GM19099 (cell line): ENCODE data around the gene ACSL6.

ENCODE experiments used
- POLR2A ChIP-seq: IDR thresholded peaks from 3 replicates; pipeline ENCODE4 v1.6.1; 2011; ENCODE audit warnings: low read depth; ENCODE audit not compliant: insufficient read length; ENCODE audit errors: extremely low read depth

The ACSL6 gene

GRCh38 chr5:131966551-131966950 lies 44.9 kb downstream of the ACSL6 start:
- no peak for TF ChIP-seq POLR2A

DNA sequence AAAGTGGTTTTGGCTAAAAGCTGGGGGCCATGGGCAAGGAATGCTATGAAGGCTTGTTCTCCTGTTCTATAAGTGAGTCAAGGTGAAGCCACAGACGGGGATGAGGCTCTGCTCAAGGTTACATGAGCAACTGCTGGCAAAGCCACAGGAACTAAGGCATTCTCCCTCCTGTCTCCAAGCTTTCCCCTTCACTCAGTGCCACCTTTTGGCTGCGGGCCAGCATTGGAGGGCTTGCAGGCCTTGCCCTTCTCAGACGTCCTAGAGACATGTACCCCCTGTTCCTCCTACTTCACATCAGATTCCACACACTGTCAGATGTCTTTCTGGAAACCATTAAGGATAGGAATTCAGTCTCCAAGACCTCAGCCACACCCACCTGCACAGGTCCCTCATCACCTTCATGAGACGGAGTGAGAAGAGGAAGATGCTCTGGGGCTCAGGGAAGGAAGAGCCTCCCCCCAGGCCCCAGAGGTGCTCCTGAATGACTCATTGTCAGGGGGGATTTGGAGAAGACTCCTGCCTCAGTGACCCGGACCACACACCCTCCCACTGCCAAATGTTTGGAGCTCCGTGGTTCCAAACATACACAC lies 45.5 kb downstream of the ACSL6 start:
- no peak for TF ChIP-seq POLR2A

- no peak for TF ChIP-seq POLR2A
These were observed 51.6 kb downstream of the ACSL6 start for GRCh38 chr5:131959906-131960305.

GRCh38 chr5:131959136-131959535 lies 52.3 kb downstream of the ACSL6 start:
- no peak for TF ChIP-seq POLR2A

DNA sequence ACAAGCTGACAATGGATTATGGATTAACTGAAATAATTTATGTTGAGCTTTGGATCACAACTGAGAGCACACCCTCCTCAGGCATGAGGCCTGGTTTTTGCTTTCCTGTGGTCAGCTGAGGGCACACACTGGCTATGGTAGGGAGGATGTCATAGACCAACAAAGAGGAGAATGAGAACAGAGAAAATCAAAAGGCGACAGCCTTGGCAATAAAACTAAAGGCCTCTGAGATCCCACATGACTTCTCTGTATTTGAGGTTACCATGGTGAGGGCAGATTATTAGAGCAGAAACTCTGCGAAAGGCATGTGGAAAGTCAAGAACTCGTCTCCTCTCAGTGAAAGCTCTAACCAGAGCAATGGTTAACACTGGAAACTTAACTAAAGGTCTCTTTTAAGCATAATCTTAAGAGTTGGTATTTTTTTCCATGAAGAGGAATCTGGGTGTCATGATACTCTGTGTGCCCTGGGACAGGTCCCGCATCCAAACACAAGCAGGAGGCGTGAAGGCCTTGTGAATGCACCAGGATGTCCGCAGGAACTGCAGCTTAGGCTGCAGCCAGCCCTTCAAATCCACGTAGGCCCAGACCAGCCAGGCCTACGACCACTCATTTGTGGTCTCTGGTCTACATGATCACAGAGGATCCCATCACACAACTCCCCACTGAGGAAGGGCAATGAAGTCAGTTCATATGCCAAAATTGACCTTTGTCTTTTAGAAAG lies 53.6 kb downstream of the ACSL6 start:
- TF ChIP-seq POLR2A: no peak

DNA sequence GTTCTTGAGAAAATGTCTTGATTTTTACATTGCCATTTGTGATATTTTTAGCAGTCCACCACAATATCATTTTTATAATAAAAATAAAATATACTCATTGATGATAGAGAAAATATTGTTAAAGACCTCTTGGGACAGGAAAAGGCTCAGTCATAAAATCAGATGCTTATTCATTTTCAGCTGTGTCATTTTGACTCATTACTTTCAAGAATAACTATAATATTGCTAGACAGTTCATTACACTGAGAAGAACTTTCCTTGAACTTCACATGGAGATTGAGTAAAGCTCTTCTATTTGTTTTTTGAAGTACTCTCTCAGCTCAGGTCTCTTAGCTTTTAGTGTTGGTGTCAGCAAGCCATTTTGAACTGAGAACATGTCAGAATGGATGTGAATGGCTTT lies 57.5 kb downstream of the ACSL6 start:
- no peak for TF ChIP-seq POLR2A

DNA sequence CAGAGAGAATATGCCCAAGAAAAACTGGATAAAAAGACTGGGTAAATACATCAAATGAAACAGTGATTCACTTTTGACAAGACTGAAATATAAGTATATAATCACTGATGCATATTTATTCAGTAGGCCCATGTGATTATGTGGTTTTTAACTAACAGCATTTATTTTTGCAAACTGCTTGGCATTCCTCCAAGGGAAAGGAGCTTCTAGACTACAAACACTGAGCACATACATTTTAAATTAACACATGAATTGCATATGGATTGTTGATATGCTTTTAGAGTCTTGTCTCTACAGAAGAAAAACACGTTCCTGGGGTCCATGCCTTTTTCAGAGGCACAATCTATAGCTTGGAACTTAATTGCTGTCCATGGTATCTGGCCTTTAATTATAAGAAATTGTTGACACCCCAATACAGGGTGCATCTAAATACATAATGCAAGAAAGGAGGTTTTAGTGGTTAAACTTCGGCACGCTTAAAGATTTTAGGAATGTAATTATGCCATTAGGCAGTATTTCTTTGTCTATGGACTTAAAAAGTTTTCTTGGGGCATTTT lies 59.1 kb downstream of the ACSL6 start:
- no peak for TF ChIP-seq POLR2A

- no peak for TF ChIP-seq POLR2A
These were observed 60.8 kb downstream of the ACSL6 start for GRCh38 chr5:131950706-131951105.

- TF ChIP-seq POLR2A: no peak
These were observed 64.0 kb downstream of the ACSL6 start for GRCh38 chr5:131947445-131947844.

GRCh38 chr5:131945551-131946168 lies 65.8 kb downstream of the ACSL6 start, which contains the start of gene MEIKIN:
MEIKIN (minus strand) TSS chr5:131945663; CDS start chr5:131945505, 158 bp downstream.
- no peak for TF ChIP-seq POLR2A

DNA sequence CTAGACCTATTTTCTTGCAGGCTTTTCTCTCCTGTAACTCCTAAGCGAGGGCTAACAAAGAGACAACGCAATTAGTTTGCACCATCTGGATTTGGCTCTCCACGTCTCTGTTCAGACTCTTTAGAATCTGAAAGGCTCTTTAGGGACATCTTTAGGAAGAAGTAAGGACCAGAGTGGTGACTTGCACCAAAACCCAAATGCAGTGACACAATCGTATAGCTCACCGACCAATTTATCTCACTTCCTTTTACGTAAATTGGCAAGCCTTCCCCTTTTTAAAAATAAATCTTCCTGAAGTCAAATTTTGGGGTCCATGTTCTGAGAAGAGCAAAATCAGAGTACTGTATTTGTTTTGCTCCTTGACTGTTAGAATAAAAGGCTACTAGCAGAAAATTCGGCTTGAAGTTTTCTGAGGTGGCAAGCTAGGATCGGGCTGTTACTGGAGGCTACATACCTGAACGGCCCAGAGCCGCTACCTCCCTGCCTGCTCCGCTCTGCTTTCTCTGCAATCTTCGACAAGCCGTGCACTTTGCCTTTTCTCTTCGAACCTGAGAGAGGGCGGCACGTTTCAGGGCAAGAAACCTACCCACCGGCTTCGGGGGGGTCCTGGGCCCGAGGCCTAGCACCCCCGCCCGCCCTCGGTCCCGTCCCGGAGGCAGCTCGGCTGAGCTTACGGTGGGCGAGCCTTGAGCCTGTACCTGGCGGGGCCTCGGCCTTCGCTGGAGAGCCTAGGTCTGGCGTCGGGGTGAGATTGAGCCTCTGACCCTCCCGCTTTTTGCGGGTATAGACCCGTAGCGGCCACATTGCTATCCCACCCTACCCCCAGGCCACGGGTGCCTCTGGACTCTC lies 66.5 kb downstream of the ACSL6 start:
- TF ChIP-seq POLR2A: no peak

DNA sequence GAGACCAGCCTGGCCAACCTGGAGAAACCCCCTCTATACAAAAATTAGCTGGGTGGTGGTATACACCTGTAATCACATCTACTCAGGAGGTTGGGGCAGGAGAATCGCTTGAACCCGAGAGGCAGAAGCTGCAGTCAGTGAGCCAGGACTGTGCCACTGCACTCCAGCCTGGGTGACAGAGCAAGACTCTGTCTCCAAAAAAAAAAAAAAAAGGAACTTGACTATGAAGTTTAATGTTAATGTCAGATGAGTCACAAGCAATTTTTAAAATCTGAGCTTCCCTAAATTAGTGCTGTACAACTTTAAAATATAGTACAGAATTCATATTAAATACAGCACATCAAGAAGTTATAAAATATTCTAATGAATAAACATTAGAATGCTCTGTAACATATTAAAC lies 67.5 kb downstream of the ACSL6 start:
- no peak for TF ChIP-seq POLR2A

GRCh38 chr5:131942016-131942415 lies 69.4 kb downstream of the ACSL6 start:
- no peak for TF ChIP-seq POLR2A

DNA sequence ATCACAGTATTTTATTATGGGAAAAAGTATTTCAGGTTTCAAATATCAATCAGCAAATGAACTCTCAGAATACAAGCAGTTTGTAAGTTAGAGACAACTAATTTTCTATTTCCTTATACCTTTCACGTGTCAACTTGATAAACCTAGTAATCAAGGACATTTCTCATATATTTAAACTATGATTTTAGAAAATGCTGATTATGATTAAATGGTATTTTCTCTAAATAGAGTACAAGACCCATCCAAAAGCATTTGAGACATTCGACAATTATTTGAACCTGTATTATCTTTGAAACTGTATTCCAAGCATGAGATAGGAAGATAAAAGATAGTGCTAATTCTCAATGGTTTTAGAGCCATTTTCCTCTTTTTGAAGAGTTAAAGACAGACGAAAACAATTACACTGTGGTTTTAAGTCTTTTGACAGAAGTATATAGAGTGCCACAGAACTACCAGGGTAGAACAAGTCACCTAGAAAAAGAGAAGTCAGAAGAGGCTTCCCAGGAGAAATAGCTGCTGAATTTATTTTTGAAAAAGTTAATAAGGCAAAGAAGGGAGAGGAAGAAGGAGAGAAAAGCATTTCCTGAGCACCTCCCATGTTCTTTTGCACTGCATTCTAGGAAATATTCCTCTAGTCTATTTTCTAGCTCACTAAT lies 71.6 kb downstream of the ACSL6 start:
- TF ChIP-seq POLR2A: no peak
